Fibroblast of villous mesenchyme (primary cell): Measurements from ENCODE around the gene P2RY14. TPM values are rescaled to one million over a fixed set of nuclear protein-coding genes. Genes with fewer than 3 reads are reported as not detected.

Experiments
- DNase-seq: peaks from one replicate; pipeline ENCODE4 v3.0.0-alpha.2; 2010; ENCODE audit warnings: low read depth
- H3K4me3 ChIP-seq: 2 replicates; pipeline ENCODE4 v1.5.1; 2011; ENCODE audit warnings: low read depth, mild to moderate bottlenecking, low read length
- total RNA-seq: library from RNA; depleted of rRNA; stranded (reverse); fragments of >200 nt; gene quantifications from 2 replicates; pipeline ENCODE4 v1.2.3, GENCODE V29; 2012
- TF ChIP-seq, protein P1 (sequence below): IDR thresholded peaks from 2 replicates; pipeline ENCODE4 v1.5.1; 2012; ENCODE audit warnings: low read depth, mild to moderate bottlenecking, low read length; ENCODE audit not compliant: insufficient read depth

P2RY14 gene
- total RNA-seq, 1 donor, result not detected

DNA sequence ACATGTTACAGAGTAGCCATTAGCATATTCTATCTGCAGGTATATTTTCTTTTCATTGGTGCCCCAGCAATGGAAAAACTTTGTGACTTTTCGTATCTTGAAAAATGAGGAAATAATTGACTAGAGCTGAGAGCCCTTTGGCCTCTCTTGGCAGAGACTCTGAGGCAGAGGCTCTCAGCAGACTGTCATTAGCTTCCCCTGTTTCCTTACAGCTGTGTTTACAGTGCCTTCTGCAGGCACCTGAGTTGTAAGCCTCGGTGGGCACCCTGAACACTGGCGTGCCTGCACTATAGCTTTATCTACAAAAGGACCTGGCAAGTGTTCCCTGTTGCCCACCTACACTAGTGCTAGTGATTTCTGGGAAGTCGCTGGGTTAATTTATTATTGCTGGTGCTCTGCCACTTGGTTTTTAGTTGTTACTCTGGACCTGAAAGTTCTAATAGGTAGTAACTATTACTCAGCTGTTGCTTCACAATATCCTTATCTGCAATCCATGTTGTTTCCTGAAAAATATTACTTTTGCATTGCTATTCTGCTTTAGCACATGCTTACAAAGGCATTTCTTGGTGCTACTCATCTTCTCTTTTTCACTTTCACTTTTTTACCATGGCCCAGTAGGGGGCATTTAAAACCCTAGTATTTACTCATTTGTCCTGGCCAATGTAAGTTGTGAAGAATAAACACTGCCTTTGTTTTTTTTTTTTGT lies 67.5 kb downstream of the P2RY14 start:
- TF ChIP-seq, protein P1, sequence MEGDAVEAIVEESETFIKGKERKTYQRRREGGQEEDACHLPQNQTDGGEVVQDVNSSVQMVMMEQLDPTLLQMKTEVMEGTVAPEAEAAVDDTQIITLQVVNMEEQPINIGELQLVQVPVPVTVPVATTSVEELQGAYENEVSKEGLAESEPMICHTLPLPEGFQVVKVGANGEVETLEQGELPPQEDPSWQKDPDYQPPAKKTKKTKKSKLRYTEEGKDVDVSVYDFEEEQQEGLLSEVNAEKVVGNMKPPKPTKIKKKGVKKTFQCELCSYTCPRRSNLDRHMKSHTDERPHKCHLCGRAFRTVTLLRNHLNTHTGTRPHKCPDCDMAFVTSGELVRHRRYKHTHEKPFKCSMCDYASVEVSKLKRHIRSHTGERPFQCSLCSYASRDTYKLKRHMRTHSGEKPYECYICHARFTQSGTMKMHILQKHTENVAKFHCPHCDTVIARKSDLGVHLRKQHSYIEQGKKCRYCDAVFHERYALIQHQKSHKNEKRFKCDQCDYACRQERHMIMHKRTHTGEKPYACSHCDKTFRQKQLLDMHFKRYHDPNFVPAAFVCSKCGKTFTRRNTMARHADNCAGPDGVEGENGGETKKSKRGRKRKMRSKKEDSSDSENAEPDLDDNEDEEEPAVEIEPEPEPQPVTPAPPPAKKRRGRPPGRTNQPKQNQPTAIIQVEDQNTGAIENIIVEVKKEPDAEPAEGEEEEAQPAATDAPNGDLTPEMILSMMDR, result no peak
- no peak overlapping the region for H3K4me3 ChIP-seq
- peak; percentile 33 for DNase-seq

DNA sequence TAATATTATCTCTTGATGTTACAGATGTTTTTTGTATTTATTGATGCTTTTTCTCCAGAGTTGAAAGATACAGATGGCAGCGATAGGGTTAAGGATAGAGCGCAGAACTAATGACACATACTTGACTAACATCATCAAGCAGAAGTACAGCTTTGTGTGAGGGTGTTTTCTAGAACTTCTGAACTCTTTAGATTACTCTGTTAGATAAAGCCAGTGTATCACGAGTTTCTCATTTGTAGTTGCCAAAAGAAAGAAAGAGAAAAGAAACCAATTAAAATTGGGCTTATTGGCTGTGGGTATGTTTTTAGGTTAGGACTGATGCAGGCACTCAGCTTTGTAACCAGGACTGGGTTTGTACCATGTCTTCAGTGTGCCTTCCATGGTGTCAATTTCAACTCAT lies 68.7 kb downstream of the P2RY14 start:
- TF ChIP-seq, protein P1, result no peak
- no peak for DNase-seq
- H3K4me3 ChIP-seq, result no peak overlapping the region

DNA sequence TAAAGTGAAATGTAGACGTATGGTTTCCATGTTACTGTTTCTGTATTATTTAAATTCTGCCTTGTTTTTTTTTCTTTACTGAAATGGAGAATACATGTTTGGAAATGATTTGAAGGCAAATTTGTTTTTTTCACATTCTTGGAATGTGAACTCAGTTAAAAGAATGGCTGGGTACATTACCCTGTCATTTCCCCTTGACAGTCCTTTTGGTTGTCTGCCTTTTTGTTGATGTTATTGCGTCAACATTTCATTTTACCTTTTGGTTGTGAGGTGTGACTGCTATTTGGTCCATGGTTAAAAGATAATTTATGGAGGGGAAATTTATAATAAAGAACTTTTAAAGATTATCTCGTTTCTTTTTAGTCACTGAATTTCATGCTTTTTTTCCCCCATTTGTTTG lies 72.1 kb downstream of the P2RY14 start:
- DNase-seq, result no peak
- TF ChIP-seq, protein P1, result no peak

DNA sequence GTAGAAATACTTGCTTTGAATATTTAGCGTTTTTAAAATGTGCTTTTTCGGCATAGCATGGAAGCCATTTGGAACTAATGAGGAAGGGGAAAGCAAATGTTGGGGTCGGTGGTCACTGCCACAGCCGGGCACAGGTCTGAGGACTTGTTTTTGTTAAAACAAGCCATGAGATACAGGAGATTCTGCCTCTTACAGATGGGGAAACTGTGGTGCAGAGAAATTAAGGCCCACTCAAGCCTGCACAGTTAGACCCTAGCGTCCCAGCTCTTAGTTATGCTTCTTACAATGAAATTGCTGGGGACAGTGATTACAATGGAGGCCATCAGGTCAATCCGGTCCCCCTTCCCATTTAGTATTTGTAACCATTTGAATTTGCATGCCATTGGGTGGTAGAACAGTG lies 72.9 kb downstream of the P2RY14 start:
- DNase-seq, result no peak
- no peak overlapping the region for H3K4me3 ChIP-seq
- TF ChIP-seq, protein P1, result no peak

More for the DNA sequence above, 72.1 kb downstream of the P2RY14 start:
- no peak overlapping the region for H3K4me3 ChIP-seq

DNA sequence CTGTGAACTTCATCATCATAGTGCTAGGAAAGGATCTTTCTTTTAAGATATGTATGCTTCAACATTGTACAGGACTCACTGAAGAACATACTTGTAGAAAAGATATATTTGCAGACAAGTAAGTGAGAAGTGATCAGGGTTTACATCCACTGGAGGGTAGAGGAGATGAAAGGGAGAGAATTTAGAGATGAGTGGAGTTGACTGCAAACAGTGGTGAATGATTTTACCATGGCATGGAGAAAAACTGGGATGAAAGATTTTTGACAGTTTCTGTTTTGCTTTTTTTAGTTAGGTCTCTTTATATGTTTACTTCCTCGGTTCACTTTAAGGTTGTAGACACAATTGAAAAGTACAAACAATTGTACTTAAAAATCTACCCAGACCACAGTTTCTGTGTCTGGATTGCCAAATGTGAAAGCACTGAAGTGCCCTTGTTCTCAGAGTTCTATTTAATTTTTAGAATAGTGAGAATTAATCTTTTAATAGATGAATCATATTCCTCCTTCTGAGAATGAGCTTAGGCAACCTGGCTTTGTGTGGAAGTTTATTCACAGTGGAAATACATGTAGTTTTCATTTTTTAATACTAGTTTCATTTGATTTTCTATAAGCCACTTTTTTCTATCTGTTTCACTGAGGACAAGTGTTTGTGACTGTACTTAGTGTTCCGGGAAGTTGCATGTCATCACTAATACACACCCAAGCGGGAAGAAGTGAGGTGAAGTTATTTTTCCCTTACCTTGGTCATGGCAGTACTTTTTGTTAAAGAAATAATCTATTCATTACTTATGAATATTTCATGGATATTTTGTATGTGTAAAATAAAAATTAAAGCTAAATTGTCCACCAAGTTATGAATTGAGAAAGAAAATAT lies 73.6 kb downstream of the P2RY14 start:
- TF ChIP-seq, protein P1, result no peak
- DNase-seq, result no peak
- no peak overlapping the region for H3K4me3 ChIP-seq

DNA sequence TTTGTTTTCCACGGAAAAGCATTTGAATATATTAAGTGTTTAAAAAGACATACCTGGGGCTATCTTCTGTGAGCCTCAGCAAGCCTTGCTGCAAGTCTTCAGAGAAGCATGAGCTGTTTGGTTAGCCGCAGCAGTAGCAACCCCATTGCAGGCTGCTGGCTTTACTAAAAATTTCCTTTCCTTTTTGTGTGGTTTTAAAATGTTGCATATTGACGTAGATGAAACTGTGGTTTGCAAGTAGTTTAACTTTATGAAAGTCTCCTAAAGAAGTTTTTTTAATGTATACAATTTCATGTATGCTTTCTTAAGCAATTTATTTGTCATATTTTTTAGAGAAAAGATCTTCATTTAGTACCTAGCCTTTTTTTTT lies 75.3 kb downstream of the P2RY14 start, which contains the start of gene GPR171:
Gene GPR171, minus strand, starts transcription at position 166 of the 370 bp plus-strand sequence. CDS start 3,830 bp downstream, outside the sequence.
- TF ChIP-seq, protein P1, result no peak
- DNase-seq, result no peak
- no peak within 1 kb of the TSS for H3K4me3 ChIP-seq
